GM23338 (cell line): ENCODE measurements around the gene NHEJ1. TPM values are rescaled to one million over a fixed set of nuclear protein-coding genes. Genes with fewer than 3 reads are reported as not detected.

Experiments
- ATAC-seq: fragments of 200-7000 bp; cut with Tn5 transposase; 3 replicates; pipeline ENCODE4 v1.9.1; 2020
- DNase-seq: peaks from one replicate; pipeline ENCODE4 v3.0.0-alpha.2; 2015; ENCODE audit warnings: low spot score
- H2AFZ ChIP-seq: fragments of 200-600 bp; sonication (generic); 2 replicates; pipeline ENCODE4 v1.8.0; 2016; ENCODE audit warnings: antibody characterized with exemption, mild to moderate bottlenecking, moderate library complexity
- H3F3A ChIP-seq: fragments of 200-600 bp; sonication (generic); replicated peaks from 2 replicates; pipeline ENCODE4 v1.8.0; 2017; ENCODE audit warnings: antibody characterized with exemption, mixed run types, low read depth
- H3K27ac ChIP-seq: fragments of 200-600 bp; sonication (generic); 2 replicates; pipeline ENCODE4 v1.6.1; 2016; ENCODE audit warnings: low read depth
- H3K27me3 ChIP-seq: fragments of 200-600 bp; sonication (generic); 2 replicates; pipeline ENCODE4 v1.8.0; 2016; ENCODE audit warnings: mild to moderate bottlenecking, mixed run types, moderate library complexity; ENCODE audit not compliant: insufficient read depth
- H3K36me3 ChIP-seq: fragments of 200-600 bp; sonication (generic); 2 replicates; pipeline ENCODE4 v1.8.0; 2016; ENCODE audit warnings: mild to moderate bottlenecking; ENCODE audit not compliant: insufficient read depth
- H3K4me1 ChIP-seq: fragments of 200-600 bp; sonication (generic); 2 replicates; pipeline ENCODE4 v1.8.0; 2016; ENCODE audit warnings: mild to moderate bottlenecking, moderate library complexity; ENCODE audit not compliant: insufficient read depth
- H3K4me2 ChIP-seq: fragments of 200-600 bp; sonication (generic); 2 replicates; pipeline ENCODE4 v1.7.1; 2017; ENCODE audit warnings: mixed run types
- H3K4me3 ChIP-seq: fragments of 200-600 bp; sonication (generic); 2 replicates; pipeline ENCODE4 v1.6.1; 2016; ENCODE audit warnings: mixed run types
- H3K79me2 ChIP-seq: fragments of 200-600 bp; sonication (generic); replicated peaks from 2 replicates; pipeline ENCODE4 v1.8.0; 2017; ENCODE audit warnings: mild to moderate bottlenecking; ENCODE audit not compliant: insufficient read depth
- H3K9me2 ChIP-seq: fragments of 200-600 bp; sonication (generic); 2 replicates; pipeline ENCODE4 v1.8.0; 2017; ENCODE audit not compliant: insufficient read depth
- H4K20me1 ChIP-seq: fragments of 200-600 bp; sonication (generic); replicated peaks from 2 replicates; pipeline ENCODE4 v1.8.0; 2017; ENCODE audit warnings: mild to moderate bottlenecking; ENCODE audit not compliant: insufficient read depth
- H3K27ac Mint-ChIP-seq: 2 replicates; pipeline ENCODE4 v1.8.0; 2020; ENCODE audit warnings: inconsistent platforms, mild to moderate bottlenecking, moderate library complexity, mixed read lengths
- H3K27me3 Mint-ChIP-seq: 3 replicates; pipeline ENCODE4 v1.8.0; 2022; ENCODE audit warnings: low read depth, mild to moderate bottlenecking, moderate library complexity, mixed read lengths, inconsistent platforms; ENCODE audit not compliant: insufficient read depth, poor library complexity
- H3K36me3 Mint-ChIP-seq: 3 replicates; pipeline ENCODE4 v1.8.0; 2021; ENCODE audit warnings: low read depth, mild to moderate bottlenecking, inconsistent platforms, moderate library complexity, mixed read lengths
- H3K4me1 Mint-ChIP-seq: 3 replicates; pipeline ENCODE4 v1.8.0; 2020; ENCODE audit warnings: mild to moderate bottlenecking, inconsistent platforms, mixed read lengths
- H3K4me3 Mint-ChIP-seq: 3 replicates; pipeline ENCODE4 v1.8.0; 2021; ENCODE audit warnings: moderate library complexity, mild to moderate bottlenecking, inconsistent platforms, mixed read lengths
- H3K9me3 Mint-ChIP-seq: 3 replicates; pipeline ENCODE4 v1.8.0; 2020; ENCODE audit warnings: moderate library complexity, mild to moderate bottlenecking, inconsistent platforms, mixed read lengths
- CREB1 ChIP-seq: fragments of 250-450 bp; sonication (Bioruptor Pico); IDR thresholded peaks from 2 replicates; pipeline ENCODE4 v1.5.0; 2020; ENCODE audit warnings: low read depth, mild to moderate bottlenecking, moderate library complexity
- CTCF ChIP-seq, 2 experiments: fragments of 200-600 bp in 1 of 2; sonication (generic) in 1 of 2; conservative IDR thresholded peaks; 2 replicates each; pipeline versions ENCODE4 v1.5.1 to v1.6.1; 2016 to 2017; ENCODE audit warnings: antibody characterized with exemption in 2 of 2, low read depth in 2 of 2, mild to moderate bottlenecking in 2 of 2, moderate library complexity in 1 of 2
- ETS1 ChIP-seq: IDR thresholded peaks from 2 replicates; pipeline ENCODE4 v1.6.1; 2016; ENCODE audit warnings: antibody characterized with exemption
- EZH2 ChIP-seq: fragments of 200-600 bp; sonication (generic); IDR thresholded peaks from one replicate; pipeline ENCODE4 v1.8.0; 2017; ENCODE audit warnings: antibody characterized with exemption, mild to moderate bottlenecking, low read depth; ENCODE audit not compliant: unreplicated experiment
- EZH2phosphoT487 ChIP-seq: fragments of 200-600 bp; sonication (generic); IDR thresholded peaks from one replicate; pipeline ENCODE4 v1.8.1; 2018; ENCODE audit warnings: antibody characterized with exemption; ENCODE audit not compliant: unreplicated experiment
- JUNB ChIP-seq: IDR thresholded peaks from one replicate; pipeline ENCODE4 v1.6.1; 2016; ENCODE audit warnings: antibody characterized with exemption; ENCODE audit not compliant: unreplicated experiment
- NANOG ChIP-seq: IDR thresholded peaks from 2 replicates; pipeline ENCODE4 v1.6.1; 2016; ENCODE audit warnings: antibody characterized with exemption, borderline replicate concordance
- POLR2AphosphoS5 ChIP-seq: IDR thresholded peaks from 2 replicates; pipeline ENCODE4 v1.6.1; 2016; ENCODE audit warnings: antibody characterized with exemption, low read depth
- STAT1 ChIP-seq: IDR thresholded peaks from one replicate; pipeline ENCODE4 v1.6.1; 2016; ENCODE audit warnings: antibody characterized with exemption; ENCODE audit not compliant: unreplicated experiment
- ZNF114 ChIP-seq: fragments of 250-450 bp; sonication (Bioruptor Pico); IDR thresholded peaks from 2 replicates; pipeline ENCODE4 v1.5.0; 2020; ENCODE audit warnings: mild to moderate bottlenecking, moderate library complexity
- ZNF331 ChIP-seq: fragments of 250-450 bp; sonication (Bioruptor Pico); IDR thresholded peaks from 2 replicates; pipeline ENCODE4 v1.5.0; 2020; ENCODE audit warnings: low read depth, mild to moderate bottlenecking, moderate library complexity
- polyA plus RNA-seq: library from polyadenylated mRNA; unstranded; fragments of >200 nt; fragmentation: Nextera tagmentation; extraction: Ambion mirVana; gene quantifications from 2 replicates; pipeline ENCODE4 v1.2.1, GENCODE V29; 2016
- total RNA-seq: library from RNA; depleted of rRNA; stranded (reverse); fragments of >200 nt; shearing (Covaris generic); gene quantifications from 2 replicates; pipeline ENCODE4 v1.2.3, GENCODE V29; 2014
- TF ChIP-seq, protein P1 (sequence below): fragments of 250-450 bp; sonication (Bioruptor Pico); IDR thresholded peaks from 2 replicates; pipeline ENCODE4 v1.5.0; 2020; ENCODE audit warnings: mild to moderate bottlenecking, moderate library complexity
- TF ChIP-seq, protein P2 (sequence below): IDR thresholded peaks from one replicate; pipeline ENCODE4 v1.6.1; 2018; ENCODE audit warnings: antibody characterized with exemption; ENCODE audit not compliant: unreplicated experiment

Gene NHEJ1
- total and polyA plus RNA-seq, 2 experiments from 2014 or later = 19.6 to 30.6 TPM

DNA sequence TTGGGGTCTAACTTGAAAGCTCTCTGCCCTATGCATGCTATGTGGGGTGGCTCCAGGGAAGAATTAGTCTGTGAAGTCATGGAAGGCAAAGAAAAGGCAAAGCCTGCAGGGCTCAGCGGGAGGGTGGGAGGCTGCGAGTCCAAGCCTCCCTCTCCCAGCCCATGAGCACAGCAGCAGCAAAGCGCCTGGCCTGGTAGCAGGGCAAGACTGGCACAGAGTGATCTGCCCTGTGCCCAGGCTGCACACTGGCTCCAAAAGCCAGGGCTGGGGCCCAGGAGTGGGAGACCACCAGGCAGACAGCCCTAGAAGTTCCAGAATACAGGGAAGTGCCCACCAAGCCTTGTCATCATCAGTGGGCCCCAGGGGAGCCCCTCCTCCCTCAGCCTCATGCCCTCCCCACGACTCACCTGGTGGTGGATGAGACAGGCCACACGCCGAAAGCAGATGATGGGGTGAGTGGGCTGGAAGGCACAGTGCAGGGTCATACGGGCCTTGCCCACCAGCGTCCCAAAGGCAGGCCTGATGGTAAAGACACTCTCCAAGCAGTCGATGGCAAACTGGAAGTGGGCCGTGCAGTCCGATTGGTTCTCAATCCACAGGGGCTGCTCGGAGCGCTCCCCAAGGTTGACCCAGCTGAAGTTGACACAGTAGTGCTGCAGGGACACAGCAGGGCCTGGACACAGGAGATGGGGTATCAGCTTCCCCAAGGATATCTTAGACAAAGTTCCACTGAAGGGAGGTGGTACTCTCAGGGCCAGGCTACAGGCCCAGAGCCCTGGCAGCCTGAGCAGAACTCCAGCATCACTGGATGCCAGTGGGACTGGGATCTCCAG lies 131.4 kb downstream of the NHEJ1 start:
- Mint-ChIP-seq H3K27me3 (peaks cover 15% of the 10 kb centered on the region), H3K4me1 (peaks cover 3% of the 10 kb centered on the region; the same call in 2 of the 3 replicates), H3K27ac (no peak overlapping the region), H3K9me3 (no peaks in the 10 kb centered on the region; the same call in 2 of the 3 replicates), H3K4me3 (no peak overlapping the region), H3K36me3 (no peaks in the 10 kb centered on the region)
- Histone ChIP-seq H3K4me2 (no peak overlapping the region), H3K79me2 (no peaks in the 10 kb centered on the region), H3K36me3 (no peaks in the 10 kb centered on the region), H3K27ac (no peak overlapping the region), H3K9me2 (no peaks in the 10 kb centered on the region), H3K4me3 (no peak overlapping the region), H3K27me3 (no peaks in the 10 kb centered on the region), H3F3A (no peaks in the 10 kb centered on the region), H4K20me1 (no peaks in the 10 kb centered on the region), H2AFZ (no peak overlapping the region), H3K4me1 (no peaks in the 10 kb centered on the region)
- TF ChIP-seq POLR2AphosphoS5 = no peak
- no peak for TF ChIP-seq NANOG
- no peak for TF ChIP-seq EZH2phosphoT487
- no peak for TF ChIP-seq CREB1 (CRISPR knock-in tag)
- TF ChIP-seq, protein P1, sequence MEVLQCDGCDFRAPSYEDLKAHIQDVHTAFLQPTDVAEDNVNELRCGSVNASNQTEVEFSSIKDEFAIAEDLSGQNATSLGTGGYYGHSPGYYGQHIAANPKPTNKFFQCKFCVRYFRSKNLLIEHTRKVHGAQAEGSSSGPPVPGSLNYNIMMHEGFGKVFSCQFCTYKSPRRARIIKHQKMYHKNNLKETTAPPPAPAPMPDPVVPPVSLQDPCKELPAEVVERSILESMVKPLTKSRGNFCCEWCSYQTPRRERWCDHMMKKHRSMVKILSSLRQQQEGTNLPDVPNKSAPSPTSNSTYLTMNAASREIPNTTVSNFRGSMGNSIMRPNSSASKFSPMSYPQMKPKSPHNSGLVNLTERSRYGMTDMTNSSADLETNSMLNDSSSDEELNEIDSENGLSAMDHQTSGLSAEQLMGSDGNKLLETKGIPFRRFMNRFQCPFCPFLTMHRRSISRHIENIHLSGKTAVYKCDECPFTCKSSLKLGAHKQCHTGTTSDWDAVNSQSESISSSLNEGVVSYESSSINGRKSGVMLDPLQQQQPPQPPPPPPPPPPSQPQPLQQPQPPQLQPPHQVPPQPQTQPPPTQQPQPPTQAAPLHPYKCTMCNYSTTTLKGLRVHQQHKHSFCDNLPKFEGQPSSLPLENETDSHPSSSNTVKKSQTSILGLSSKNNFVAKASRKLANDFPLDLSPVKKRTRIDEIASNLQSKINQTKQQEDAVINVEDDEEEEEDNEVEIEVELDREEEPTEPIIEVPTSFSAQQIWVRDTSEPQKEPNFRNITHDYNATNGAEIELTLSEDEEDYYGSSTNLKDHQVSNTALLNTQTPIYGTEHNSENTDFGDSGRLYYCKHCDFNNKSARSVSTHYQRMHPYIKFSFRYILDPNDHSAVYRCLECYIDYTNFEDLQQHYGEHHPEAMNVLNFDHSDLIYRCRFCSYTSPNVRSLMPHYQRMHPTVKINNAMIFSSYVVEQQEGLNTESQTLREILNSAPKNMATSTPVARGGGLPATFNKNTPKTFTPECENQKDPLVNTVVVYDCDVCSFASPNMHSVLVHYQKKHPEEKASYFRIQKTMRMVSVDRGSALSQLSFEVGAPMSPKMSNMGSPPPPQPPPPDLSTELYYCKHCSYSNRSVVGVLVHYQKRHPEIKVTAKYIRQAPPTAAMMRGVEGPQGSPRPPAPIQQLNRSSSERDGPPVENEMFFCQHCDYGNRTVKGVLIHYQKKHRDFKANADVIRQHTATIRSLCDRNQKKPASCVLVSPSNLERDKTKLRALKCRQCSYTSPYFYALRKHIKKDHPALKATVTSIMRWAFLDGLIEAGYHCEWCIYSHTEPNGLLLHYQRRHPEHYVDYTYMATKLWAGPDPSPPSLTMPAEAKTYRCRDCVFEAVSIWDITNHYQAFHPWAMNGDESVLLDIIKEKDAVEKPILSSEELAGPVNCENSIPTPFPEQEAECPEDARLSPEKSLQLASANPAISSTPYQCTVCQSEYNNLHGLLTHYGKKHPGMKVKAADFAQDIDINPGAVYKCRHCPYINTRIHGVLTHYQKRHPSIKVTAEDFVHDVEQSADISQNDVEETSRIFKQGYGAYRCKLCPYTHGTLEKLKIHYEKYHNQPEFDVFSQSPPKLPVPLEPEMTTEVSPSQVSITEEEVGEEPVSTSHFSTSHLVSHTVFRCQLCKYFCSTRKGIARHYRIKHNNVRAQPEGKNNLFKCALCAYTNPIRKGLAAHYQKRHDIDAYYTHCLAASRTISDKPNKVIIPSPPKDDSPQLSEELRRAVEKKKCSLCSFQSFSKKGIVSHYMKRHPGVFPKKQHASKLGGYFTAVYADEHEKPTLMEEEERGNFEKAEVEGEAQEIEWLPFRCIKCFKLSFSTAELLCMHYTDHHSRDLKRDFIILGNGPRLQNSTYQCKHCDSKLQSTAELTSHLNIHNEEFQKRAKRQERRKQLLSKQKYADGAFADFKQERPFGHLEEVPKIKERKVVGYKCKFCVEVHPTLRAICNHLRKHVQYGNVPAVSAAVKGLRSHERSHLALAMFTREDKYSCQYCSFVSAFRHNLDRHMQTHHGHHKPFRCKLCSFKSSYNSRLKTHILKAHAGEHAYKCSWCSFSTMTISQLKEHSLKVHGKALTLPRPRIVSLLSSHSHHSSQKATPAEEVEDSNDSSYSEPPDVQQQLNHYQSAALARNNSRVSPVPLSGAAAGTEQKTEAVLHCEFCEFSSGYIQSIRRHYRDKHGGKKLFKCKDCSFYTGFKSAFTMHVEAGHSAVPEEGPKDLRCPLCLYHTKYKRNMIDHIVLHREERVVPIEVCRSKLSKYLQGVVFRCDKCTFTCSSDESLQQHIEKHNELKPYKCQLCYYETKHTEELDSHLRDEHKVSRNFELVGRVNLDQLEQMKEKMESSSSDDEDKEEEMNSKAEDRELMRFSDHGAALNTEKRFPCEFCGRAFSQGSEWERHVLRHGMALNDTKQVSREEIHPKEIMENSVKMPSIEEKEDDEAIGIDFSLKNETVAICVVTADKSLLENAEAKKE = no peak
- TF ChIP-seq, protein P2, sequence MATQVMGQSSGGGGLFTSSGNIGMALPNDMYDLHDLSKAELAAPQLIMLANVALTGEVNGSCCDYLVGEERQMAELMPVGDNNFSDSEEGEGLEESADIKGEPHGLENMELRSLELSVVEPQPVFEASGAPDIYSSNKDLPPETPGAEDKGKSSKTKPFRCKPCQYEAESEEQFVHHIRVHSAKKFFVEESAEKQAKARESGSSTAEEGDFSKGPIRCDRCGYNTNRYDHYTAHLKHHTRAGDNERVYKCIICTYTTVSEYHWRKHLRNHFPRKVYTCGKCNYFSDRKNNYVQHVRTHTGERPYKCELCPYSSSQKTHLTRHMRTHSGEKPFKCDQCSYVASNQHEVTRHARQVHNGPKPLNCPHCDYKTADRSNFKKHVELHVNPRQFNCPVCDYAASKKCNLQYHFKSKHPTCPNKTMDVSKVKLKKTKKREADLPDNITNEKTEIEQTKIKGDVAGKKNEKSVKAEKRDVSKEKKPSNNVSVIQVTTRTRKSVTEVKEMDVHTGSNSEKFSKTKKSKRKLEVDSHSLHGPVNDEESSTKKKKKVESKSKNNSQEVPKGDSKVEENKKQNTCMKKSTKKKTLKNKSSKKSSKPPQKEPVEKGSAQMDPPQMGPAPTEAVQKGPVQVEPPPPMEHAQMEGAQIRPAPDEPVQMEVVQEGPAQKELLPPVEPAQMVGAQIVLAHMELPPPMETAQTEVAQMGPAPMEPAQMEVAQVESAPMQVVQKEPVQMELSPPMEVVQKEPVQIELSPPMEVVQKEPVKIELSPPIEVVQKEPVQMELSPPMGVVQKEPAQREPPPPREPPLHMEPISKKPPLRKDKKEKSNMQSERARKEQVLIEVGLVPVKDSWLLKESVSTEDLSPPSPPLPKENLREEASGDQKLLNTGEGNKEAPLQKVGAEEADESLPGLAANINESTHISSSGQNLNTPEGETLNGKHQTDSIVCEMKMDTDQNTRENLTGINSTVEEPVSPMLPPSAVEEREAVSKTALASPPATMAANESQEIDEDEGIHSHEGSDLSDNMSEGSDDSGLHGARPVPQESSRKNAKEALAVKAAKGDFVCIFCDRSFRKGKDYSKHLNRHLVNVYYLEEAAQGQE = no peak
- no peak for TF ChIP-seq CTCF (conservative IDR thresholded peaks at IDR 0.05; ENCODE audit: low read depth in 2 of 2)
- no peak for TF ChIP-seq ZNF114 (CRISPR knock-in tag)
- TF ChIP-seq JUNB = no peak
- TF ChIP-seq EZH2 = no peak
- no peak for TF ChIP-seq ETS1
- no peak for TF ChIP-seq ZNF331 (CRISPR knock-in tag)
- TF ChIP-seq STAT1 = no peak
- no peak for ATAC-seq
- no peak for DNase-seq
